Skin epidermis (tissue), 12 donors: Measurements from ENCODE around the gene MARCHF10.
"Not testable (repeated sequence)": the region's sequence is repeated elsewhere in the genome, so short reads cannot be mapped to it uniquely, and the experiment has no call there.

Experiments
- H3K27ac ChIP-seq, 21 experiments: fragments of 200-600 bp; sonication (generic) in 11 of 21; one replicate each; pipeline ENCODE4 v1.5.0; 2020; ENCODE audit warnings: mild to moderate bottlenecking in 3 of 21, inconsistent platforms in 2 of 21, moderate library complexity in 2 of 21
- H3K4me3 ChIP-seq, 7 experiments: fragments of 200-600 bp; sonication (generic) in 2 of 7; one replicate each; pipeline ENCODE4 v1.5.0; 2020; ENCODE audit warnings: inconsistent platforms in 2 of 7, mild to moderate bottlenecking in 2 of 7, moderate library complexity in 1 of 7

Gene MARCHF10

GRCh38 chr17:62706598-62707424, 101.3 kb downstream of the MARCHF10 start:
- Histone ChIP-seq H3K27ac (peak overlapping the region in 1 of 21 experiments; percentile 19), H3K4me3 (no peak overlapping the region)

DNA sequence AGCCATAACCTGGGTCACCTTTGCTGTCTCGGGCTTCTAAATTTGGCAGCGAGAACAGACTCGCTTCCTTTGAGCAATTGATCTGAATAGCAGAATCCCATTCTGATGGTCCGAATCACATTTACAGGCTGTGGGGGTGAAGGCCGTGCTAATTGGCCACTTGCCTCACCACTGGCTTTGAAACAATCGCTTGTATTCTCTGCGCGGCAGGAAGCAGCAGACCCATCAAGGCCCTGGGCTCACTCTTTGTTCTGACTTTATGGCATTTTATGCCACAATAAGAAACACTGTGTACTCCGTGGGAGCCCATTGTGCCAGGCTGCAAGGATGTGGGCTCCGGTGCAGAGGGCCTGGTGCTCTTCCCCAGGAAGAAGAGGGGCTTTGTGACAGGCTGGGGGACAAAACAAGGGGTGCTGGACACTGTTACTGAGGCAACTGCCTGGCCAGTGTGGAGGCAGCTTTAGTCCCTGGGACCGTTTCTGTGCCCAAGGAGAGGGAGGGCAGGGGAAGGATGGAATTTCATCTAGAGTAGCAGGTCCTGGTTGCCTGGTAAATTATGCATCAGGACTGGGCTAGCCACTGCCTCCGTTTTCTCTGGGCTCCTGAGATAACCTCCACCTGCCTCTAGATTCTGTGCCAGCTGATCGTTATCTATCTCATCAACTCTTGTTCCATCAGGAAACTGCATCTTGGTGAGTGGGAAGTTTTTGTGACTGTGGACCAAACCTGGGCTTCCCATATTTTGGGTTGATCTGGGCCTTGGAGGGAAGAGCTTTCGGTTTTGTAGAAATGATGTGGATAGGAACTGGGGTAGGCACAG, 102.1 kb downstream of the MARCHF10 start:
- Histone ChIP-seq H3K4me3 (peak overlapping the region in 2 of 7 experiments; percentile 1 to 62), H3K27ac (peak overlapping the region in 15 of 21 experiments; percentile 19 to 98 (median 90))

GRCh38 chr17:62705156-62705777, 102.8 kb downstream of the MARCHF10 start:
- Histone ChIP-seq H3K4me3 (peak overlapping the region; percentile 17 to 80 (median 62)), H3K27ac (peak overlapping the region in 20 of 21 experiments; percentile 32 to 98 (median 91))

DNA sequence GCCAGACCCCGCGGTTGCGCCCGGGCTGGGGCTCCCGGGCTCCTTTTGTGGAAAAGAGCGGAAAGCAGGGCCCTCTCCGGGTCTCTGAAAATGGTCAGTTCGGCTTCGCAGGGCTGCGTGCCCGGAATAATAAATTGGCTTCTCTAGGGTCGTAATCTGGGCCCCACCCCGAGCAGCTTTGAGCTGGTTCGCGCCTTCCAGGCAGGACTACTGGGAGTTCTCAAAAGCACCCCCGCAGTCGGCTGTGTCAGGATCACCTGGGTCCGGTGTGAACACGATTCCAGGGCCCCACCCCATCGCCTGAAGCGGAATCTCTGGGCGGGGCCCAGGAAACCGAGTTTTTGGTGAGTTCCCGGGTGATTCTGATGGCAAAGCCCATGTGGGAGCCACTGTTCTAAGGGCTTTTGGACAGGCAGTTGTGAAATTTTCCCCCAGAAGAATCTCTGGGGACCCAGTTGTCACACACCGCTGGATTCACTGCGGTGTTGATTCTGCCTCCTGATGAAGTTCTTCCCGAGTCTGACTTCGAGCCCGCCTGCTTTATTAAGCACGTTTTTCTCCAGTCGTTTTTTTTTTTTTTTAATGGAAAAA, 103.6 kb downstream of the MARCHF10 start:
- Histone ChIP-seq H3K27ac (peak overlapping the region; percentile 84 to 98 (median 91)), H3K4me3 (peak overlapping the region; percentile 53 to 80 (median 69))

- Histone ChIP-seq H3K27ac (peak overlapping the region; percentile 84 to 98 (median 91)), H3K4me3 (peak overlapping the region; percentile 53 to 80 (median 69))
Observed at GRCh38 chr17:62703776-62704380, 104.2 kb downstream of the MARCHF10 start.

DNA sequence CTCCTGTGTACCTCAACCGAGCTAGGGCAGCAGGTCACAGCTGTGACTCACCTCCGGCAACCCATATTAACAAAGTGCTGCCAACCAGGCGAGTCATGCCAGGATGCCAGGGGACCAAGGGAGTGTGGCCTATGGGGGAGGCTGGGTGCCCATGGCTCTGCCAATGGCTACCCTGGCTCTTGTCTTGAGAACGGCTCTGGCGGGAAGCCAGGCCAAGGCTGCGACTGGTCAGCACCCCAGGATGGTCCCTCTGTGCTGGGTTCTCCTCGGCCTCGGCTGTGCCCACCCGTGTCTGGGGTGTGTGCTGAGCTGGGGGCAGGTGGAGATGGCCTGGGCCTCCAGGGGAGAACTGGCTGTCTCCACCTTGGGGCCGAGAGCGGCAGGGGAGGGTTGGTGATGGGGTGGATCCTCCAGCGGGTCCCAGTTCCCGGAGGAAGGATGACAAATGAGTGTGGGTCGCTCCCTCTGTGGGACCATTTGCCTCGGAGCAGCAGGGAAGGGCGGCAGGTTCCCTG, 104.8 kb downstream of the MARCHF10 start:
- H3K27ac ChIP-seq, result peak overlapping the region in 17 of 21 experiments; percentile 84 to 98 (median 91)
- peak overlapping the region; percentile 53 to 80 (median 69) for H3K4me3 ChIP-seq

- H3K27ac ChIP-seq, result no peak overlapping the region
- no peak overlapping the region for H3K4me3 ChIP-seq
Observed at GRCh38 chr17:62702746-62703260, 105.3 kb downstream of the MARCHF10 start.

- Histone ChIP-seq H3K4me3 (no peak overlapping the region), H3K27ac (no peak overlapping the region)
Observed at GRCh38 chr17:62701706-62702085, 106.4 kb downstream of the MARCHF10 start.

GRCh38 chr17:62700964-62701705, 107.0 kb downstream of the MARCHF10 start:
- H3K4me3 ChIP-seq, result no peak overlapping the region

DNA sequence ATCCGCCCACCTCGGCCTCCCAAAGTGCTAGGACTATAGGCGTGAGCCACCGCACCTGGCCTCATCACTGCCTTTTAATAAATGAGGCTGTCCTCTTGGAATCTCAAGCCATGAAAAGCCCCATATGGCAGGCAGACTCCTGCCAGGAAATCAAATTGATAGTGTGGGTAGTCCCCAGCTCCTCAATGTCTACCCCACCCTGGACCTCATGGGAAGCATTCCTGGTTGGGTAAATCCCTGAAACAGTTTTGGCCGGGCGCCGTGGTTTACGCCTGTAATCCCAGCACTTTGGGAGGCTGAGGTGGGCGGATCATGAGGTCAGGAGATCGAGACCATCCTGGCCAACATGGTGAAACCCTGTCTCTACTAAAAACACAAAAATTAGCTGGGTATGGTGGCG, 109.7 kb downstream of the MARCHF10 start:
- not testable (repeated sequence) for H3K4me3 ChIP-seq

More at GRCh38 chr17:62700964-62701705, 107.0 kb downstream of the MARCHF10 start:
- H3K27ac ChIP-seq, result no peak overlapping the region

GRCh38 chr17:62696726-62697490, 111.2 kb downstream of the MARCHF10 start:
- Histone ChIP-seq H3K4me3 (no peak overlapping the region), H3K27ac (no peak overlapping the region)

More for the DNA sequence above, 109.7 kb downstream of the MARCHF10 start:
- H3K27ac ChIP-seq, result not testable (repeated sequence)

- H3K27ac ChIP-seq, result no peak overlapping the region
- H3K4me3 ChIP-seq, result no peak overlapping the region
Observed at GRCh38 chr17:62696256-62696655, 111.9 kb downstream of the MARCHF10 start.

- H3K27ac ChIP-seq, result peak overlapping the region in 5 of 21 experiments; percentile 28 to 59 (median 42)
- not testable (repeated sequence) for H3K4me3 ChIP-seq
Observed at GRCh38 chr17:62695093-62695738, 112.9 kb downstream of the MARCHF10 start.

DNA sequence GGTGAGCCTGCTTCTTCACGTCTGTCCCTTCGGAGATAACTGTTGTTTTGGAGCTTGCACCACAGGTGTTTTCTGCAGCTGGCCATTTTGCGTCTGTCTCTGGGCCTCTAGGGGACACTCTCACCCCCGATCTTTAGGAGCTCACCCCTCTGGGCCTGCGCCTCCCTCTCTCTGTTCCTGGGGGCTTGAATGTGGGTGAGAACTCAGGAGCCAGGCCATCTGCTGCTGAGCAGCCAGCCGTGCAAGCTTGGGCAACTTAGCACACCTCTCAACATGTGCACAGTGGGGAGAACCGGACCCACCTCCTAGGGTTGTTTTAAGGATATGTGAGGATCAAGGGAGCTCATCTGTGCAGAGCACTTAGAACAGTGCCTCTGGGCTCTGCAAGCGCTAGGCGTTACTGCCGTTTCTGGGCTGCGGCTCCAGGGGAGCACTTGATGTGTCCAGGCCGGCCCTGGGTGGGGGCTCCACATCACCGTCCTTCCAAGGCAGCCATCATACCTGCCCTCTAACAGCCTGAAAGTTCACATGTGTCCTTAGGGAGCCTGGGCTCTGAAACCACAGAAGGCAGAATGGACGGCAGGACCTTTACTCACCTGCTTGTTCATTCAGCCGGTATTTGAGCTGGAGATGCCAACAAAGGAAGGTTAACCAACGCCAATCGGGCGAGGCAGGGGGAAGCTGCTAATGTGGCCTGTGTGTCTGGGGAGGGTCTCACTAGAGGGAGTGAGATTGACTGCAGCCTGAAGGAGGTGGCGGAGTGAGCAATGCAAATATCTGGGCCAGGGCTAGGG, 114.3 kb downstream of the MARCHF10 start:
- peak overlapping the region in 9 of 21 experiments; percentile 10 to 43 (median 23) for H3K27ac ChIP-seq
- no peak overlapping the region for H3K4me3 ChIP-seq

DNA sequence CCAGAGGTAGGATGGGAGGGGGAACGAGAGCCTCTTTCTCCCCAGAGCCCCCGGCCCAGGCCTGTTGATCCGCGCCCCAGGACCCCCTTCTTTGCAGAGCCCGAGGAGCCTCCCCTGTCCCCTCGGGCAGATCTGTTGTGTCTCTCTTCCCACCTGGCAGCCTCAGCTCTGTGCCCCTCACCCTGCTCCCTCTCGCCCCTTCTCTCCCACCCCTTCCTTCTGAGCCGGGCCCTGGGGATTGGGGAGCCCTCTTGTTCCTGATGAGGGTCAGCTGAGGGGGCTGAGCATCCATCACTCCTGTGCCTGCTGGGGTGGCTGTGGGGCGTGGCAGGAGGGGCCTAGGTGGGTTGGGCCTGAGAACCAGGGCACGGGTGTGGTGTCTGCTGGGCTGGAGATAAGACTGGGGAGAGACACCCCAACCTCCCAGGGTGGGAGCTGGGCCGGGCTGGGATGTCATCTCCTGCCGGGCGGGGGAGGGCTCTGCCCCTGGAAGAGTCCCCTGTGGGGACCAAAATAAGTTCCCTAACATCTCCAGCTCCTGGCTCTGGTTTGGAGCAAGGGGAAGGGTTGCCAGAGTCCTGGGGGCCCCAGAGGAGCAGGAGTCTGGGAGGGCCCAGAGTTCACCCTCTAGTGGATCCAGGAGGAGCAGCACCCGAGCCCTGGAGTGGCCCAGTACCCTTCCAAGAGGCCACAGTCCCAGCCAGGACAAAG, 115.2 kb downstream of the MARCHF10 start:
- Histone ChIP-seq H3K4me3 (no peak overlapping the region), H3K27ac (peak overlapping the region in 7 of 21 experiments; percentile 5 to 54 (median 30))
